HG02759 (cell line): ENCODE results near the gene SFMBT2.

Experiments
- ATAC-seq: cut with Tn5 transposase; IDR thresholded peaks from one replicate; pipeline ENCODE4 v1.9.1; 2021; ENCODE audit warnings: mild to moderate bottlenecking, moderate library complexity; ENCODE audit not compliant: unreplicated experiment

Gene SFMBT2

DNA sequence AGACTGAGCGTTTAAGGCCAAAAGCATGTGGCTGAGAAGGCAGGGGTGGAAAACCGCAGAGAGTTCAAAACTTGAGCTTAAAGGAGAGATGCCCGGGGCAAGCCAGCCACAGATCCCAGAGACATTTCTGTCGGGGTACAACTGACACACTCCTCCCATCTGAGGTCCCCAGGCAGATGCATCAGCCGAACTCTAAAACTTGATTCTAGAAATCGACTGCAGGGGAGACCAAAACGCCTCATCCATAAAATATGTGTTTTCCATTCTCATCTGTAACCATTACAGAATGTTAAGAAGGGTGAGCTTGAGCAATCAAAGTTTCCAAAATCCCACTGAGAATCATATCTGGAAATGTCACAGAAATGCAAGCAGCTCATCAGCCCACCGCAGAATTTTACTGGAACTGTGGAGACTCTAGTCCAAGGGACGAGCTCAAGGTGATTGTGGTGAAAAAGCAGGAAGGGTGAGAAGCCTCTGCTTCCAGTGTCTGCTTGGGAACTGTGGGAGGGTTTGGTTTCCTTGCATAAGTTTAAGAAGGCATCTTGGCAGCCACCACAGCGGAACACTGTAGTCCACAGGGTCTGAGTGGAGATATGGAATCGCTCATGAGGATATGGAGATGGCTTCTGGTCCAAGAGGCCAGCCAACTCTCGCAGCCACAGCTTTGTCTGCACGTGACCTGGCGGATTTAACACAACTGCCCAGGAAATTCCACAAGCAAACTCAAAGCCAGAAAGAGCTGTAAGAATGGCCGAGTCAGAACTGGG, 249.2 kb downstream of the SFMBT2 start:
- no peak for ATAC-seq

DNA sequence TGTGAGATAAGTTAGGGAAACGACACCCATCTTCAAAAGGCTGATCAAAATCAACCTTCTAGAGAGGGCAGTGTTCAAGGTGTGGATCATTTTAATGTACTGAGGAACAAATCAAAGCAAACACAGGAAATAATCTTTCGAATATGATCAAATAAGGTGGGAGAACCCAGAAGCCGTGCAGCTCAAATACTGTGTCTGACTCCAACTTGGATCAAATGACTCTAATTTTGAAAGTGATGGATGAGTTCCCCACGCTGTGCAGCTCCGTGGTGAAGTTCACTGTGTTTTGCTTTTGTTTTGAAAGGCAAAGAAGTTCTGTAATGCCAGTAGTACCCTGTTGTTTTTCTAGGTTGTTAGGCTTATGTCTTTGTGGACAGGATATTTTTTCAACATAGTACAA, 250.9 kb downstream of the SFMBT2 start:
- no peak for ATAC-seq

GRCh38 chr10:7159517-7159916, 251.3 kb downstream of the SFMBT2 start:
- no peak for ATAC-seq

DNA sequence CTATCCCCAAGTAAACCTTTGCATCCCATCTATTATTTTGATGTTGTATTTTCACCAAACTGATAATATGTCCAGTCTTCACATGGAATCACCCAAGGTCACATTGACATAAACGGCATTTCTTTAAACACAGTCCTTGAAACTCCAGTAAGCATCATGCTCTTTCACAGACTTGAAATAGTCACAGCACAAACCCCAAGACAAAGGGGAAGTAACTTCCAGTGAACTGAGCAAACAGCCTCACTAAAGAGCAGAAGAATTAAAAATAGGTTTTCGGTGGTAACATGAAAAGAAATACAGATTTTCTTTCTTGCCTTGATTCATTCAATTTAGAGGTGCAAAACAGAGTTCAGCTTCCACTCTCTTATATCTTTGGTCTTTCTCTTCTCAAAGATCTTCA, 253.7 kb downstream of the SFMBT2 start:
- ATAC-seq = peak; percentile 59

- no peak for ATAC-seq
Measured at GRCh38 chr10:7153750-7154149, 257.1 kb downstream of the SFMBT2 start.

- no peak for ATAC-seq
Measured at GRCh38 chr10:7152982-7153381, 257.9 kb downstream of the SFMBT2 start.

- no peak for ATAC-seq
Measured at GRCh38 chr10:7152341-7152740, 258.5 kb downstream of the SFMBT2 start.

DNA sequence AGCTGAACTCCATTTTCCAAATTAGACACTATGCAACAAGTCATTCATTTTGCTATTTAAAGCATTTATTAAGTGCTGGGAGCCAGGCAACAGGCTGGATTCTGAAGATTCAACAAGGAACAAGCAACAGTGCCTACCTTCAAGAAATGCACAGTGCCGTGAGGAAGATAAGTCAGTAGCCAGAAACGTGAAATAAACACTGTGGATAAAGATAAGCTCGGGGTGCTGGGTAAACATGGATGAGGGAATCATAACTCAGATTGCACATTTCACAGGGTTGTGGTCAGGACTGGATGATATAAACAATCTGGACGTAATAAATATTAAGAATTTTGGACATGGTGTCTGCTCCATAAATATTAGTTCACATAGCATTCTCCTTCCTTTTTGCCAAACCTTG, 259.3 kb downstream of the SFMBT2 start:
- ATAC-seq = no peak

- no peak for ATAC-seq
Measured at GRCh38 chr10:7150349-7150748, 260.5 kb downstream of the SFMBT2 start.

DNA sequence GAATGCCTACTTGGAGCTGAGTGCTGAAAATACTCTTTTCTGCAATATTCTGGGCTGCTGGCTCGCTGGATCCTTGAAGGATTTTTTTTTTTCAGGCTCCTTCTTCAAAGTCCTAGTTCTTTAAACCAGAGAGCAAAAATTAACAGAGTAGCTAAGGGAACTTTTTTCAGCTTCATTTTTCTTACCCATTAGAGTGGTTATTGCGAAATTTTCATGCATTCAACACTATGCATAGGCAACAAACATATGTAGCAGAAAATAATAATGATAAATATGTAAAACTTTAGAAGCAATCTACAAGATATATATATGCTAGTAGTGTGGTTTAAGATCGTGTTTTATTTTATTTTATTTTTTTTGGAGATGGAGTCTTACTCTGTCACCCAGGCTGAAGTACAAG, 264.6 kb downstream of the SFMBT2 start:
- ATAC-seq = no peak

DNA sequence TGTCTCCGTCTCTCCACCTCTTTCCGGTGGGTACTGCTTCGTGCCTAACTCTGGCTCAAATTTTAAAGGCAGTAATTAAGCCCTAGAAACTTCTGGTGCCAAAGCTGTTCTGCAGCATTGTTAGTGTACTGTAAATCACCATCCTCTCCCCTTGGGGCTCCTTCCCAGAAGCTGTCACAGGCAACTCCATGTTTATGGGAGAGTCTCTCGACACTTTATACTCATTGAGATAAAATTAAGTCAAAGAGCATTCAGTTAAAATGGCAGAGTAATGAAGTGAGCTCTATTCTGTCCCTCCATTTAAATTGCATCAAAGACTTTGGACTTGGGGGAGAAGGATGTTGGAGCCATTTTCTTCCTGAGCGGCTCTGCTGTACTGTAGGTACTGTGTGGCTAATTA, 274.8 kb downstream of the SFMBT2 start:
- no peak for ATAC-seq

DNA sequence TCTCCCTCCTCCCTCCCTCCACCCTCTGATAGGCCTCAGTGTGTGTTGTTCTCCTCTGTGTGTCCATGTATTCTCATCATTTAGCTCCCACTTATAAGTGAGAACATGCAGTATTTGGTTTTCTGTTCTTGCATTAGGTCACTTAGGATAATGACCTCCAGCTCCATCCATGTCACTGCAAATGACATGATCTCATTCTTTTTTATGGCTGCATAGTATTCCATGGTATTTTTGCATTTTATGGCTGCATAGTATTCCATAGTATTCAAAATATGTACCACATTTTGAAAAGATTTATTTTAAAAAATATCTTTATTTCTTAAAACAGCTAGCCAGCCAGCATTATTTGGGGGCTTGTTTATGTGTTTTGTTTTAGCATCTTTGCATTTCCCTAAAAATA, 275.6 kb downstream of the SFMBT2 start:
- no peak for ATAC-seq

DNA sequence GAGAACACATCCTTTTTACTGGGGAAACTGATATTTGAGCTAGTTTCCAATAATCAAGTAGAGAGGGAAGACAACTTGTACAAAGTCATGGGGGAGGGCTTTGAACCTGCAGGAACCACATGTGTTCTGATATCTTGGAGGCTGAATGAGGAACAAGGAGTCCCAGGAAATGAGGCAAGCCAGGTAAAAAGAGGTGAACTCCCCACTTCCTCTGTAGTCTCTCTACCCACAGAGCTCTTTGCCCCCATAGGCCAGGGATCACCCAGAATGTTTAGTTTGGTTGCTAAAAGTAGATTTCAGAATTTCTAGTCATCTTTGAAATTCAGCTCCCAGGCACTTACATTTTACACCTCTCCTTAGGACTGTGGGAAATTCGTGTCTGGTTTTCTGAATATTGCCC, 276.4 kb downstream of the SFMBT2 start:
- ATAC-seq = no peak

- ATAC-seq = no peak
Measured at GRCh38 chr10:7133958-7134357, 276.9 kb downstream of the SFMBT2 start.

GRCh38 chr10:7133278-7133677, 277.6 kb downstream of the SFMBT2 start:
- ATAC-seq = no peak

DNA sequence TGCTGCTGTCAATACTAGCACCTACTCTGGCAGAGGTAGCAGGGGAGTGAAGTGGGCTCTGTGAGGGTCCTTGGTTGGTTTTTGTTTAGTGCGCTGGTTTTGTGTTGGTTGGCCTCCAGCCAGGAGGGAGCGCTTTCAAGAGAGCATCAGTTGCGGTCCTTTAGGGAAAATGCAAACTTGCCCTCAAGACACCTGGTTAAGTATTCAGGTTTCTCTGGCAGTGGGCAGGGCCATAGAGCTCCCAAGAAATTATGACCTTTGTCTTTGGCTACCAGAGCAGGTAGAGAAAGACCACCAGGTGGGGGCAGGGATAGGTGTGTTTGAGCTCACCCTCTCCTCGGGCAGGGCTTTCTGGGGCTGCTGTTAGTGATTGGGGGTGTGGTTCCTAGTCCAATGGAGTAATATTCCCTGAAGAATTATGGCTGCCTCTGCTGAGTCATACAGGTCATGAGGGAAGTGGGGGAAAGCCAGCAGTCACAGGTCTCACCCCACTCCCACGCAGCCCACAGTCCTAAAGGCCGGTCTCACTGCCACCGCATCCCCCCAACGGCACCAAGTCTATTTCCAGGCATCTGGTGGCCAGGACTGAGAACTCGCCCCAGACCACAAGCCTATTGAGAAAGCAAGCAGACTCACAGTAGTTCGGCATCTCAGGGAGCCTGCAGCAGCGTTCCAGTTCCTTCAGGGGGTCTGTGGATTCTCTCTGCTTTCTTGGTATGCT, 280.5 kb downstream of the SFMBT2 start:
- ATAC-seq = no peak

- no peak for ATAC-seq
Measured at GRCh38 chr10:7123774-7124173, 287.1 kb downstream of the SFMBT2 start.

DNA sequence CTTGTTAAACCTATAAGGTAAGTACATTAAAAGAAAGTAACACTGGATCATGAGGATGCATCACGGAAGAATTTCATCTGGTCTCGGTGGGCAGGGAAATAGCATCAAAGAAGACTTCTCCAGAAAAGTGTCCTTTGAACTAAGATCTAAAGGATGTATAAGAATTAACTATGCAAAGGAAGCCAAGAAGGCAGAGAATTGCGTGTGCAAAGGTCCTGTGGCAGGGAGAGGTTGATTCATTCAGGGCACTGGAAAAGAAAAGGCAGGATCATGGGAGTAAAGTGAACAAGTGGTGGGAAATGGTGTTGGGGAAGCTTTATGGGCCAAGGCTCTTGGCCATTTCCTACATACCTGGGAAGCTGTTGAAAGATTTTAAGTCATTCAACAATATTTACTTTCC, 288.3 kb downstream of the SFMBT2 start:
- no peak for ATAC-seq

- ATAC-seq = peak; percentile 76
Measured at GRCh38 chr10:7121154-7121797, 289.6 kb downstream of the SFMBT2 start.

- no peak for ATAC-seq
Measured at GRCh38 chr10:7119325-7120015, 291.4 kb downstream of the SFMBT2 start.
